ENCODE results near the gene MRTFB.

DNA sequence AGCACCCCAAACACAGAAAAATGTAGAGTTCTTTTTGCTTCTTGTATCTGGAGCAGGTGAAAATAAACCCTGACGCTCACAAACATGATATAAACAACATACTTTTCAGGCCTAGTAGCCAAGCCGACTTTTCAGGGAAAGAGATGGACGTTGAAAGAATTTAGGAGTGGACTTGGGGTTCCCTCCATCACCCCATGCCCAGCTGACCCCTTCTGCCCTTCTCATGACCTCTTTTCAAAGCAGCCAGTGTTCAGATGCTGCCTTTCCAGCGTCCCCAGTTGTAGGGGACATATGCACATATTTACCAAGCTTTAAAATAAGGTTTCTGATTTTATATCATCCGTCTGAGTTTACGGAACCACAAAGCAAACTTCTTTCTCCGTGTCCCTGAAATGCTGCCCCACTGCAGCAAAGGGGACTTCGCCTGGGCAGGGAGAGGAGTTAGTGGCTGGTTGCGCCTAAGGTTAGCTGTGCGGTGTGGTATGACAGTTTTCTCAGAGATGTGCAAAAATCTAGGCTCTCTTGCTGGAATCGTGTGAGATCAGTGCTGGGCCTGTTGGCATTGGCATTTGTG, 235.5 kb downstream of the MRTFB start:
- TF ChIP-seq, protein P1, sequence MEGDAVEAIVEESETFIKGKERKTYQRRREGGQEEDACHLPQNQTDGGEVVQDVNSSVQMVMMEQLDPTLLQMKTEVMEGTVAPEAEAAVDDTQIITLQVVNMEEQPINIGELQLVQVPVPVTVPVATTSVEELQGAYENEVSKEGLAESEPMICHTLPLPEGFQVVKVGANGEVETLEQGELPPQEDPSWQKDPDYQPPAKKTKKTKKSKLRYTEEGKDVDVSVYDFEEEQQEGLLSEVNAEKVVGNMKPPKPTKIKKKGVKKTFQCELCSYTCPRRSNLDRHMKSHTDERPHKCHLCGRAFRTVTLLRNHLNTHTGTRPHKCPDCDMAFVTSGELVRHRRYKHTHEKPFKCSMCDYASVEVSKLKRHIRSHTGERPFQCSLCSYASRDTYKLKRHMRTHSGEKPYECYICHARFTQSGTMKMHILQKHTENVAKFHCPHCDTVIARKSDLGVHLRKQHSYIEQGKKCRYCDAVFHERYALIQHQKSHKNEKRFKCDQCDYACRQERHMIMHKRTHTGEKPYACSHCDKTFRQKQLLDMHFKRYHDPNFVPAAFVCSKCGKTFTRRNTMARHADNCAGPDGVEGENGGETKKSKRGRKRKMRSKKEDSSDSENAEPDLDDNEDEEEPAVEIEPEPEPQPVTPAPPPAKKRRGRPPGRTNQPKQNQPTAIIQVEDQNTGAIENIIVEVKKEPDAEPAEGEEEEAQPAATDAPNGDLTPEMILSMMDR (IDR thresholded peaks at IDR 0.05) = no peak
- TF ChIP-seq POLR2A (IDR thresholded peaks at IDR 0.05) = no peak
